Bronchial epithelial cell (primary cell): ENCODE data around the gene TXK. TPM values are rescaled to one million over a fixed set of nuclear protein-coding genes. Genes with fewer than 3 reads are reported as not detected.

ENCODE experiments used
- DNase-seq: peaks from one replicate; pipeline ENCODE4 v3.0.0-alpha.2; 2010; ENCODE audit warnings: low read depth
- FAIRE-seq: peaks from 2 replicates; lab custom pipeline; 2011; peaks lifted over from hg19 to GRCh38; lab: Jason Lieb, UNC
- H3K27me3 ChIP-seq: 2 replicates; pipeline ENCODE4 v1.5.1; 2011; ENCODE audit warnings: low read length; ENCODE audit not compliant: control insufficient read depth, insufficient read depth
- H3K36me3 ChIP-seq: 2 replicates; pipeline ENCODE4 v1.5.1; 2011; ENCODE audit warnings: low read length; ENCODE audit not compliant: control insufficient read depth, insufficient read depth
- H3K4me3 ChIP-seq: 2 replicates; pipeline ENCODE4 v1.5.1; 2011; ENCODE audit warnings: mild to moderate bottlenecking, low read depth, low read length, control low read depth
- total RNA-seq: library from RNA; depleted of rRNA; stranded (reverse); fragments of >200 nt; gene quantifications from 2 replicates; pipeline ENCODE4 v1.2.1, GENCODE V29; 2014
- TF ChIP-seq, protein P1 (sequence below): IDR thresholded peaks from 2 replicates; pipeline ENCODE4 v1.5.1; 2011; ENCODE audit warnings: mild to moderate bottlenecking, moderate library complexity, low read length, control low read depth, inconsistent platforms; ENCODE audit not compliant: insufficient read depth, severe bottlenecking

The TXK gene
- total RNA-seq, 1 donor from 2014 or later, result under 0.01 TPM

DNA sequence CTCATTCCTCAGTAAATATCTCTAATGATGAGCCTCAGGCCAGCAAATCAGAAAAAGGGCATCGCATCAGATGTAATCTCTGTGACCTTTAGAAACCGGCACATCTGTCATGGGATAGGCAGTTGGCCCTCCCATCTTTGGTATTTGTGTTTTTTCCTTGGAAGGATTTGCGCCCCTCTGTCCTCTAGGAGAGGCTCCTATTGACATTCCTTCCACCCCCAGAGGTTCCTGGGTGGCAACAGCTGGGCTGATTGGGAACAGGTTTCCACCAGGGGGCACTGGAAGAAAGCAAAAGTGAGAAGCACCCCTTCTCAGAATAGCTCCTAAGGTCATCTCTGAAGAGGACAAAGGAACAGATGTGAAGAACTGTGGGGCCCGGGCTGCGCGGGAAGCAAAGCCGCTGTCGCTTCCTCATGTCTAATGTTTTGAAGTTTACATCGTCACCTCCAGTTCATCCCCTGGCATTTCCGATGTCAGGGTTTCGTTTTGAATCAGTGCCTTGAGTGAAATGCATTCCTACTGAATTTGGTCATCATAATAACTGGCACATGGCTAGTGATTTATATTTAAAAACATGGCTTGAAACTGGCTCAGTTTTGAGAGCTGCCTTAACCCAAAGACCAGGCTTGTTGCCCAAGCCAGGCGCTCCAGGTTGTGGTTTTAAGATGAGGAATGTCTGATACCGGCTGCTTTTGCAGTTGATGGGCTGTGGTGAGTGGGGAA, 6.2 kb downstream of the TXK start:
- no peak overlapping the region for H3K4me3 ChIP-seq
- FAIRE-seq, result no peak
- H3K36me3 ChIP-seq, result no peaks in the 10 kb centered on the region
- no peaks in the 10 kb centered on the region for H3K27me3 ChIP-seq
- TF ChIP-seq, protein P1, sequence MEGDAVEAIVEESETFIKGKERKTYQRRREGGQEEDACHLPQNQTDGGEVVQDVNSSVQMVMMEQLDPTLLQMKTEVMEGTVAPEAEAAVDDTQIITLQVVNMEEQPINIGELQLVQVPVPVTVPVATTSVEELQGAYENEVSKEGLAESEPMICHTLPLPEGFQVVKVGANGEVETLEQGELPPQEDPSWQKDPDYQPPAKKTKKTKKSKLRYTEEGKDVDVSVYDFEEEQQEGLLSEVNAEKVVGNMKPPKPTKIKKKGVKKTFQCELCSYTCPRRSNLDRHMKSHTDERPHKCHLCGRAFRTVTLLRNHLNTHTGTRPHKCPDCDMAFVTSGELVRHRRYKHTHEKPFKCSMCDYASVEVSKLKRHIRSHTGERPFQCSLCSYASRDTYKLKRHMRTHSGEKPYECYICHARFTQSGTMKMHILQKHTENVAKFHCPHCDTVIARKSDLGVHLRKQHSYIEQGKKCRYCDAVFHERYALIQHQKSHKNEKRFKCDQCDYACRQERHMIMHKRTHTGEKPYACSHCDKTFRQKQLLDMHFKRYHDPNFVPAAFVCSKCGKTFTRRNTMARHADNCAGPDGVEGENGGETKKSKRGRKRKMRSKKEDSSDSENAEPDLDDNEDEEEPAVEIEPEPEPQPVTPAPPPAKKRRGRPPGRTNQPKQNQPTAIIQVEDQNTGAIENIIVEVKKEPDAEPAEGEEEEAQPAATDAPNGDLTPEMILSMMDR, result peak; percentile 62
- DNase-seq, result peak; percentile 93

DNA sequence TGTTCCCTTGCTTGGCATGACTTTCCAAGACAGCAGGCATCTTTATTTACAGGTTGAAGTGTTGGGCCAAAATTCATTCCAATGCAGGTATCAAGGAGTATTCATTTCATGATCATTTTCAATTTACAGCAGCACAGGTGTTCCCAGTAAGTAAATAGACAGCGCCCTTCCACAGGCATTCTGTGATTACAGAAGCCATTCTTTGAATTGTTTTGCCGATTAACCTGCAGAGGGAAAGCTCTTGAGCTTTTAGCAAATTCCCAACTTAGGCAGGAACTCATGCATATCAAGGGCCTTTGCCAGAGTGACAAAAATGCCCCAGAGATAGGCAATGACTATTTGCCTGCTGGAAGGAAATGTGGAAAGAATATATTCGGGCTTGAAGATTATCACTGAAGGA, 6.8 kb downstream of the TXK start:
- no peaks in the 10 kb centered on the region for H3K27me3 ChIP-seq
- no peak for DNase-seq
- FAIRE-seq, result no peak
- TF ChIP-seq, protein P1, result no peak
- H3K4me3 ChIP-seq, result no peak overlapping the region
- H3K36me3 ChIP-seq, result no peaks in the 10 kb centered on the region

DNA sequence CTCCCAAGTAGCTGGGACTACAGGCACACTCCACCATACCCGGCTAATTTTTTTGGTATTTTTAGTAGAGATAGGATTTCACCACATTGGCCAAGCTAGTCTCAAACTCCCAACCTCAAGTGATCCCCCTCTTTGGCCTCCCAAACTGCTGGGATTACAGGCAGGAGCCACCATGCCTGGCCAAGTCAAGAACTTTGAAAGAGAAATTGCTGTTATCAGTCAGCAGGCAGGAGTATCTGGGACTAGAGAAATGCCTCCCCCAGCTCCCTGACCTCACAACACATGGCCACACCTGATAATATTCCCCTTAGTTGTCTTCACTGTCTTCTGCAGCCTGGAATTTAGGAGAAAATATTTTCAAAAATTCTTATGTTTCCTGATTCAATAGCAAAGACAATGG, 7.4 kb downstream of the TXK start:
- DNase-seq (no peak), FAIRE-seq (no peak)
- TF ChIP-seq, protein P1, result no peak
- H3K4me3 ChIP-seq, result no peak overlapping the region
- no peaks in the 10 kb centered on the region for H3K27me3 ChIP-seq
- H3K36me3 ChIP-seq, result no peaks in the 10 kb centered on the region

DNA sequence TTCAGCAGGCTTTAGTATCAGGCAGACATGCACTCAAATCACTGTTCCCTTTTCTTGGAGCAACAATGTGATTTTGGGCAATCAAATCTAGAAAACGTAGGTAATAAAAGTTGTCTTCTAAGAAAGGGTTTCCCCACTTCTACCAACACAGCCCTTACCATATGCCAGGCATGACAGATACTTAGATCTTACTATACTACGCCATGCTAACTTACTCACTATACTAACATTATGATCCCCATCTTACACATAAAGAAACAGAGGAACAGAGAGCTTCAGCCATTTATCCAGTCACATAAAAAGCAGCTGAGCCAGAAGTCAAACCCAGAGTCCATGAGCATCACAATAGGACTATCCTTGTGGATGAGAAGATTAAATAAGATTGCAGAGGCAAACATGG, 9.2 kb downstream of the TXK start:
- Histone ChIP-seq H3K27me3 (no peaks in the 10 kb centered on the region), H3K36me3 (no peaks in the 10 kb centered on the region), H3K4me3 (no peak overlapping the region)
- TF ChIP-seq, protein P1, result no peak
- FAIRE-seq (no peak), DNase-seq (no peak)

DNA sequence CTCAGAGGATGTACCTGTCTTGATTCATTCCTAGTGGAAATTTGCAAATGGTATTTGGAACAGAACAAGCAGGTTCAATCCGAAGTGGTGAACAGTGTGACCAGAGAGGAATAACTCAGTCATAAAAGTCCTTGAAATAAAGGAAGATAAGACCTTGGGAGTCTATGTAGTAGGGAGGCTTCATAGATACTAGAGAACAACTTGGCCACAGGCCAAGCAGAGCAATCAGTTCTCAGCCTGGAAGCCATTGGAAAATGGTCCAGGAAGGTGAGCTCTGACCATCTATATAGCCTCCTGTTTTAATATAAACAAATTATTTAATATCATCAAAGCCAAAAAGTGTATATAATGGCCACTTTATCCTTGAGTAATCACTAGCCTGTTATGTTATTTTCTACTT, 11.3 kb downstream of the TXK start:
- Histone ChIP-seq H3K36me3 (no peaks in the 10 kb centered on the region), H3K4me3 (no peak overlapping the region), H3K27me3 (no peaks in the 10 kb centered on the region)
- DNase-seq (no peak), FAIRE-seq (no peak)
- TF ChIP-seq, protein P1, result no peak

DNA sequence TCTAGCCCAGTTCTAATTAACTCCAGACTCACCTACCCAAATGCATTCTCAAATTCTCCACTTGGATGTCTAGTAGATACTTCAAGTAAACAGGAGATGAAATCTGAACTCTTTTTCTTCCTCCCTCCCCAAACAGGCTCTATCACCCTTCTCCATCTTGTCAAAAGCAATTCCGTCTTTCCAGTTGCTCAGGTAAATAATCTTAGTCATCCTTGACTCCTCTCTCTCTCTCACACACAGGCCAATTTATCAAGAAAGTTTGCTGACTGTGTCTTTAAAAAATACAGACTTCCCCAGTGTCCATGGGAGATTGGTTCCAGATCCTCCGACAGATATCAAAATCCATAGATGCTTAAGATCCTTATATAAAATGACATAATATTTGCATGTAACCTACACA, 12.9 kb downstream of the TXK start:
- TF ChIP-seq, protein P1, result no peak
- Histone ChIP-seq H3K36me3 (no peaks in the 10 kb centered on the region), H3K4me3 (no peak overlapping the region), H3K27me3 (no peaks in the 10 kb centered on the region)
- FAIRE-seq (no peak), DNase-seq (peak; percentile 37)
